SK-N-MC (cell line): ENCODE results near the gene GPX4.

Source experiments
- EZH2 ChIP-seq: fragments of 200-600 bp; sonication (generic); IDR thresholded peaks from one replicate; pipeline ENCODE4 v1.6.1; 2017; ENCODE audit warnings: antibody characterized with exemption
- POLR2AphosphoS5 ChIP-seq: IDR thresholded peaks from 2 replicates; pipeline ENCODE4 v1.6.1; 2012; ENCODE audit warnings: mild to moderate bottlenecking, low read depth, low read length, borderline replicate concordance

DNA sequence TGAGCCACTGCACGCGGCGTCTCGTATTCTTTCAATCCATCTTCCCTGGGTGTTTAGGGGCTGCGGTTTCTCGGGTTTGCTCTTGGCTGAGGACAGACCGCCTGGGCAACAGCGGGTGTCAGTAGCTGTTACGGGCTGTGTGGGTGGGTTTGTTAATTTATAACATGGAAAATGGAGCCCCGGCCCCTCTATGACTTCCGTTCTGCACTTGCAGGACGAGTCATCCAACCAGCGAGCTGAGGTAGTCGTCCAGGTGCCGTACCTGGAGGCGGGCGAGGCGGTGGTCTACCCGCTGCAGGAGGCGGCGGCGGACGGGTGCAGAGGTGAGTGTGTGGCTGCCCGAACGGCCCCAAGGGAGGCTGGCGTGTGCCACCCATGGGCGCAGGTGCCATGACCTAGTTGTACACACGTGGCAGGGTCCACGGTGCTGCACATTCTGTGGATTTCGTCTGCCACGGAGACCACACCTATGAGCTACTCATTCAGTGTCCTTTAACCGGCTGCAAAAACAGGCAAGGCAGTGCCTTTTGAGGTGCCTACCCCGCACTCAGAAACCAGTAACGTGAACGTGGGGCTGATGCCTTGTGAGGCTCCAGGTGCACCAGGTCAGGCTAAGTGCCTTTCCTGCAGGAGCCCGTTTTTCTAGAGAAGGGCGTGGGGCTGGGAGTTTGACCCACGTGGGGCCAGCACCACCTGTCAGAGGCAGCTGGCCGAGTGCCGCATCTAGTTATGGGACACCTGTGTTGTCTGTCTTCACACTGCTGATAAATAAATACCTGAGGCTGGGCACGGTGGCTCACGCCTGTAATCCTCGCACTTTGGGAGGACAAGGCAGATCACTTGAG is 19.5 kb upstream of the GPX4 start:
- TF ChIP-seq POLR2AphosphoS5 (no peak), EZH2 (no peak)
